Stimulated activated naive B cell treated with anti-CD40 and anti-IgM and Interleukin-4, amounts not matched to agents 10 μg/mL and 1 μg/mL and 100 μg/mL, for 72 hours (primary cell): ENCODE data around the gene POLR2C.

Source experiments
- ATAC-seq, 2 donors: fragments of 150-1000 bp; cut with Tn5 transposase; replicated peaks; 2 replicates each; pipeline ENCODE4 v1.10.0; 2021; ENCODE audit warnings: moderate library complexity in 1 of 2
- DNase-seq: peaks from one replicate; pipeline ENCODE4 v3.0.0; 2021
- H3K27ac Mint-ChIP-seq: one replicate; pipeline ENCODE4 v1.8.0; 2022; ENCODE audit warnings: mild to moderate bottlenecking, mixed read lengths
- H3K27me3 Mint-ChIP-seq, 2 donors: one replicate each; pipeline ENCODE4 v1.8.0; 2022; ENCODE audit warnings: mixed read lengths in 2 of 2
- H3K36me3 Mint-ChIP-seq, 2 donors: one replicate each; pipeline ENCODE4 v1.8.0; 2022; ENCODE audit warnings: mixed read lengths in 2 of 2, mild to moderate bottlenecking in 1 of 2
- H3K4me1 Mint-ChIP-seq, 2 donors: one replicate each; pipeline ENCODE4 v1.8.0; 2022; ENCODE audit warnings: mixed read lengths in 2 of 2, mild to moderate bottlenecking in 1 of 2
- H3K4me3 Mint-ChIP-seq, 2 donors: one replicate each; pipeline ENCODE4 v1.8.0; 2022; ENCODE audit warnings: mild to moderate bottlenecking in 2 of 2, mixed read lengths in 2 of 2, moderate library complexity in 1 of 2
- H3K9me3 Mint-ChIP-seq, 2 donors: one replicate each; pipeline ENCODE4 v1.8.0; 2022; ENCODE audit warnings: mixed read lengths in 2 of 2, mild to moderate bottlenecking in 1 of 2

POLR2C gene

GRCh38 chr16:57479205-57479975, 16.9 kb downstream of the POLR2C start:
- peak overlapping the region; percentile 66 to 74 for H3K4me3 Mint-ChIP-seq
- H3K27me3 Mint-ChIP-seq = peaks cover 24 to 47% of the 10 kb centered on the region in 2 donors
- H3K27ac Mint-ChIP-seq = no peak overlapping the region
- ATAC-seq (no peak), DNase-seq (no peak)
- H3K9me3 Mint-ChIP-seq = no peaks in the 10 kb centered on the region
- no peaks in the 10 kb centered on the region for H3K36me3 Mint-ChIP-seq
- H3K4me1 Mint-ChIP-seq = peaks cover 32 to 55% of the 10 kb centered on the region in 2 donors

GRCh38 chr16:57479976-57480753, 17.7 kb downstream of the POLR2C start:
- Mint-ChIP-seq H3K27ac (no peak overlapping the region), H3K27me3 (peaks cover 31 to 55% of the 10 kb centered on the region in 2 donors), H3K4me3 (peak overlapping the region in 1 of 2 donors; percentile 39)

GRCh38 chr16:57480754-57481230, 18.3 kb downstream of the POLR2C start:
- Mint-ChIP-seq H3K4me3 (no peak overlapping the region), H3K9me3 (no peaks in the 10 kb centered on the region), H3K27me3 (peaks cover 36 to 61% of the 10 kb centered on the region in 2 donors), H3K36me3 (no peaks in the 10 kb centered on the region), H3K27ac (no peak overlapping the region), H3K4me1 (peaks cover 31 to 52% of the 10 kb centered on the region in 2 donors)
- ATAC-seq (no peak), DNase-seq (no peak)

More at GRCh38 chr16:57479976-57480753, 17.7 kb downstream of the POLR2C start:
- Mint-ChIP-seq H3K4me1 (peaks cover 31 to 52% of the 10 kb centered on the region in 2 donors), H3K9me3 (no peaks in the 10 kb centered on the region), H3K36me3 (no peaks in the 10 kb centered on the region)
- no peak for DNase-seq
- no peak for ATAC-seq

GRCh38 chr16:57481421-57481820, 18.9 kb downstream of the POLR2C start:
- H3K27ac Mint-ChIP-seq = no peak overlapping the region
- peaks cover 28 to 51% of the 10 kb centered on the region in 2 donors for H3K4me1 Mint-ChIP-seq
- no peaks in the 10 kb centered on the region for H3K36me3 Mint-ChIP-seq
- ATAC-seq (no peak), DNase-seq (no peak)
- H3K4me3 Mint-ChIP-seq = no peak overlapping the region
- no peaks in the 10 kb centered on the region for H3K9me3 Mint-ChIP-seq
- H3K27me3 Mint-ChIP-seq = peaks cover 36 to 63% of the 10 kb centered on the region in 2 donors

- peaks cover 32 to 45% of the 10 kb centered on the region in 2 donors for H3K4me1 Mint-ChIP-seq
- DNase-seq (no peak), ATAC-seq (no peak)
- no peak overlapping the region for H3K27ac Mint-ChIP-seq
- H3K36me3 Mint-ChIP-seq = no peaks in the 10 kb centered on the region
- peaks cover 36 to 63% of the 10 kb centered on the region in 2 donors for H3K27me3 Mint-ChIP-seq
- no peak overlapping the region for H3K4me3 Mint-ChIP-seq
- no peaks in the 10 kb centered on the region for H3K9me3 Mint-ChIP-seq
These were observed 20.5 kb downstream of the POLR2C start for GRCh38 chr16:57482845-57483545.

- H3K27ac Mint-ChIP-seq = no peak overlapping the region
- peaks cover 25 to 36% of the 10 kb centered on the region in 2 donors for H3K4me1 Mint-ChIP-seq
- no peak for ATAC-seq
- H3K36me3 Mint-ChIP-seq = no peaks in the 10 kb centered on the region
- no peak for DNase-seq
- no peaks in the 10 kb centered on the region for H3K9me3 Mint-ChIP-seq
- H3K4me3 Mint-ChIP-seq = no peak overlapping the region
- H3K27me3 Mint-ChIP-seq = peaks cover 36 to 58% of the 10 kb centered on the region in 2 donors
These were observed 21.4 kb downstream of the POLR2C start for GRCh38 chr16:57483725-57484514.

- Mint-ChIP-seq H3K36me3 (no peaks in the 10 kb centered on the region), H3K4me1 (peaks cover 22 to 29% of the 10 kb centered on the region in 2 donors), H3K9me3 (no peaks in the 10 kb centered on the region), H3K27ac (no peak overlapping the region), H3K4me3 (no peak overlapping the region), H3K27me3 (peaks cover 33 to 55% of the 10 kb centered on the region in 2 donors)
- no peak for ATAC-seq
- no peak for DNase-seq
These were observed 22.1 kb downstream of the POLR2C start for GRCh38 chr16:57484515-57485005.

- peak overlapping the region; percentile 83 to 87 for H3K4me3 Mint-ChIP-seq
- ATAC-seq = no peak
- DNase-seq = no peak
- H3K27ac Mint-ChIP-seq = peak overlapping the region; percentile 16
- no peaks in the 10 kb centered on the region for H3K36me3 Mint-ChIP-seq
- H3K4me1 Mint-ChIP-seq = peaks cover 15 to 24% of the 10 kb centered on the region in 2 donors
- H3K9me3 Mint-ChIP-seq = no peaks in the 10 kb centered on the region
- H3K27me3 Mint-ChIP-seq = peaks cover 30 to 50% of the 10 kb centered on the region in 2 donors
These were observed 22.8 kb downstream of the POLR2C start for GRCh38 chr16:57485091-57485915.

GRCh38 chr16:57485916-57486857, 23.7 kb downstream of the POLR2C start, which contains the start of gene DOK4:
DOK4 (minus strand) TSS chr16:57486493; CDS start chr16:57479507, 6,986 bp downstream.
- peak; percentile 45 for DNase-seq
- Mint-ChIP-seq H3K4me1 (peaks cover 14 to 21% of the 10 kb centered on the region in 2 donors), H3K27ac (peak within 1 kb of the TSS; percentile 43), H3K9me3 (no peaks in the 10 kb centered on the region), H3K27me3 (peaks cover 22 to 41% of the 10 kb centered on the region in 2 donors), H3K4me3 (peak within 1 kb of the TSS; percentile 84 to 87), H3K36me3 (no peaks in the 10 kb centered on the region)
- peak; percentile 94 for ATAC-seq

GRCh38 chr16:57486858-57487834, 24.7 kb downstream of the POLR2C start:
- ATAC-seq (no peak), DNase-seq (no peak)
- Mint-ChIP-seq H3K4me1 (peaks cover 14 to 21% of the 10 kb centered on the region in 2 donors), H3K4me3 (peak overlapping the region; percentile 80 to 84), H3K36me3 (no peaks in the 10 kb centered on the region), H3K9me3 (no peaks in the 10 kb centered on the region), H3K27ac (peak overlapping the region; percentile 43), H3K27me3 (peaks cover 18 to 31% of the 10 kb centered on the region in 2 donors)

GRCh38 chr16:57489229-57489628, 26.8 kb downstream of the POLR2C start:
- ATAC-seq (no peak), DNase-seq (no peak)
- no peaks in the 10 kb centered on the region for H3K9me3 Mint-ChIP-seq
- H3K4me1 Mint-ChIP-seq = peaks cover 17 to 28% of the 10 kb centered on the region in 2 donors
- no peak overlapping the region for H3K27ac Mint-ChIP-seq
- H3K4me3 Mint-ChIP-seq = no peak overlapping the region
- H3K27me3 Mint-ChIP-seq = peaks cover 14 to 17% of the 10 kb centered on the region in 2 donors
- H3K36me3 Mint-ChIP-seq = no peaks in the 10 kb centered on the region
